Measurements from ENCODE around the gene DPH6.
A peak's percentile ranks its signal among the peaks of the same experiment; 100 is the strongest.
"Not testable (repeated sequence)": the region's sequence is repeated elsewhere in the genome, so short reads cannot be mapped to it uniquely, and the experiment has no call there.

Gene DPH6

DNA sequence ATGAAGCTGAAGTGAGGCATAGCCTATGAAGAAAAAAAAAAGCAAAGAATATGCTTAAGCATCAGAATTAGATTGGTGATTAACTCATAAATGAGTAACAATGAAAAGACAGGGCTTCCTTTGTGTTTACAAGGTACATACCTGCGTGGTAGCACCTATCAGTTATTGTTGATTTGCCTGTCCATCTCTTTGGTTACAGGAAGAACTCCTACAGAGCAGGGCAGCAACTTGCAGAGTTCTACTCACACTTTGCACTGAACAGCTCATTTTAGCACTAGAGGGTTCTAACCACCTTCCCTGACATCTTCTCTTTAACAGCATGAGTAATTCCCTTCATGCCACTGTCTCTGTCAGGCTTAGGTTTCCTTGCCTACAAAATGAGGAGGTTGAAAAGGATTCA is 166.0 kb downstream of the DPH6 start:
- Histone ChIP-seq H3K27me3 (ENCODE audit: control insufficient read depth in 1 of 2, insufficient read depth in 1 of 2, low read length in 2 of 2) (no peaks in the 10 kb centered on the region), H3K4me1 (ENCODE audit: control insufficient read depth, insufficient read depth, low read depth, low read length) (no peaks in the 10 kb centered on the region), H3K79me1 (replicated peaks; ENCODE audit: low read length, poor library complexity, severe bottlenecking) (no peaks in the 10 kb centered on the region), H3K4me3 (ENCODE audit: insufficient read depth in 1 of 2, low read depth in 1 of 2, low read length in 2 of 2) (no peak overlapping the region), H3K27ac (ENCODE audit: low read length, poor library complexity, severe bottlenecking) (peak overlapping the region; percentile 4), H4K91ac (ENCODE audit: low read length) (no peak overlapping the region), H2AFZ (ENCODE audit: low read depth, low read length) (no peak overlapping the region), H2BK120ac (ENCODE audit: low read depth, low read length) (no peak overlapping the region), H3K4me2 (ENCODE audit: low read length, poor library complexity, severe bottlenecking) (no peak overlapping the region), H3K4ac (ENCODE audit: low read depth in 1 of 2, low read length in 2 of 2) (no peak overlapping the region), H2AK5ac (ENCODE audit: low read length, severe bottlenecking) (no peak overlapping the region), H3K18ac (ENCODE audit: low read depth in 1 of 2, low read length in 2 of 2) (no peak overlapping the region), H3K9ac (ENCODE audit: low read length) (no peak overlapping the region), H3K14ac (ENCODE audit: low read length in 2 of 2) (no peak overlapping the region), H2BK15ac (ENCODE audit: low read depth, poor library complexity, severe bottlenecking) (no peak overlapping the region), H3K23ac (ENCODE audit: low read length in 2 of 2) (no peak overlapping the region), H2BK12ac (ENCODE audit: low read length in 2 of 2) (peak overlapping the region in 1 of 2 experiments; percentile 31), H2BK5ac (ENCODE audit: low read depth, low read length, poor library complexity, severe bottlenecking) (no peak overlapping the region), H4K8ac (ENCODE audit: low read length) (no peak overlapping the region), H3K9me3 (ENCODE audit: control insufficient read depth, low read length) (no peaks in the 10 kb centered on the region), H3K36me3 (ENCODE audit: control insufficient read depth in 1 of 2, insufficient read depth in 2 of 2, low read depth in 1 of 2, low read length in 2 of 2) (peaks cover 0 to 7% of the 10 kb centered on the region in 2 experiments)
- 100% methylated on average over 1 of the region's 1 CpG for WGBS
- no peak for DNase-seq

DNA sequence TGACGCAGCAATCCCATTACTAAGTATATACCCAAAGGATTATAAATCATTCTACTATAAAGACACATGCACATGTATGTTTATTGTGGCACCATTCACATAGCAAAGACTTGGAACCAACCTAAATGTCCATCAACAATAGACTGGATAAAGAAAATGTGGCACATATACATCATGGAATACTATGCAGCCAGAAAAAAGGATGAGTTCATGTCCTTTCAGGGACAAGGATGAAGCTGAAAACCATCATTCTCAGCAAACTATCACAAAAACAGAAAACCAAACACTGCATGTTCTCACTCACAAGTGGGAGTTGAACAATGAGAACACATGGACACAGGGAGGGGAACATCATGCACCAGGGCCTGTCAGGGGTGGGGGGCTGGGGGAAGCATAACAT is 167.5 kb downstream of the DPH6 start:
- H3K14ac ChIP-seq (ENCODE audit: low read length in 2 of 2); H3K27me3 ChIP-seq (ENCODE audit: control insufficient read depth in 1 of 2, insufficient read depth in 1 of 2, low read length in 2 of 2); H2AFZ ChIP-seq (ENCODE audit: low read depth, low read length); H3K18ac ChIP-seq (ENCODE audit: low read depth in 1 of 2, low read length in 2 of 2); H2BK120ac ChIP-seq (ENCODE audit: low read depth, low read length); DNase-seq; H2BK15ac ChIP-seq (ENCODE audit: low read depth, poor library complexity, severe bottlenecking); H3K23ac ChIP-seq (ENCODE audit: low read length in 2 of 2); H2BK5ac ChIP-seq (ENCODE audit: low read depth, low read length, poor library complexity, severe bottlenecking); H3K9me3 ChIP-seq (ENCODE audit: control insufficient read depth, low read length); H2BK12ac ChIP-seq (ENCODE audit: low read length in 2 of 2); H3K4me2 ChIP-seq (ENCODE audit: low read length, poor library complexity, severe bottlenecking); H3K79me1 ChIP-seq (replicated peaks; ENCODE audit: low read length, poor library complexity, severe bottlenecking); H3K27ac ChIP-seq (ENCODE audit: low read length, poor library complexity, severe bottlenecking); H3K36me3 ChIP-seq (ENCODE audit: control insufficient read depth in 1 of 2, insufficient read depth in 2 of 2, low read depth in 1 of 2, low read length in 2 of 2); H3K9ac ChIP-seq (ENCODE audit: low read length); H2AK5ac ChIP-seq (ENCODE audit: low read length, severe bottlenecking); H4K8ac ChIP-seq (ENCODE audit: low read length); H3K4ac ChIP-seq (ENCODE audit: low read depth in 1 of 2, low read length in 2 of 2); H3K4me1 ChIP-seq (ENCODE audit: control insufficient read depth, insufficient read depth, low read depth, low read length); H3K4me3 ChIP-seq (ENCODE audit: insufficient read depth in 1 of 2, low read depth in 1 of 2, low read length in 2 of 2); H4K91ac ChIP-seq (ENCODE audit: low read length): not testable (repeated sequence)
- no CpG with 5 or more reads among the region's 1 CpG for WGBS

DNA sequence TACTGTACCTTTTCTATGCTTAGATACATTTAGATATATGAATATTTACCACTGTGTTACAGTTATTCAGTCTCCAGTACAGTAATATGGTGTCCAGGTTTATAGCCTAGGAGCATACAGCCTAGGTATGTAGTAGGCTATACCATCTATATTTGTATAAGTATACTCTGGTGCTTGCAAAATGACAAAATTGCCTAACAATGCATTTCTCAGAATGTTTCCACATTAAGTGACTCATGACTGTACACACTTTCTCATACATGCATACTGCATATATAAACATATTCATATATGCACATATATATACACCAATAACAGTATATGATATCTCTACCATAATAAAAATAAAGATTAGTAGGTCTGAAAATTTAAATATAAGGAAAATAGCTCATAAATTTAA is 169.3 kb downstream of the DPH6 start:
- H2BK12ac ChIP-seq (ENCODE audit: low read length in 2 of 2) = no peak overlapping the region
- no peak overlapping the region for H3K4me3 ChIP-seq (ENCODE audit: insufficient read depth in 1 of 2, low read depth in 1 of 2, low read length in 2 of 2)
- no peak overlapping the region for H3K4me2 ChIP-seq (ENCODE audit: low read length, poor library complexity, severe bottlenecking)
- H2BK5ac ChIP-seq (ENCODE audit: low read depth, low read length, poor library complexity, severe bottlenecking) = no peak overlapping the region
- H3K4ac ChIP-seq (ENCODE audit: low read depth in 1 of 2, low read length in 2 of 2) = no peak overlapping the region
- H4K8ac ChIP-seq (ENCODE audit: low read length) = no peak overlapping the region
- no peaks in the 10 kb centered on the region for H3K4me1 ChIP-seq (ENCODE audit: control insufficient read depth, insufficient read depth, low read depth, low read length)
- H3K27ac ChIP-seq (ENCODE audit: low read length, poor library complexity, severe bottlenecking) = no peak overlapping the region
- H3K18ac ChIP-seq (ENCODE audit: low read depth in 1 of 2, low read length in 2 of 2) = no peak overlapping the region
- H3K23ac ChIP-seq (ENCODE audit: low read length in 2 of 2) = no peak overlapping the region
- no peaks in the 10 kb centered on the region for H3K79me1 ChIP-seq (replicated peaks; ENCODE audit: low read length, poor library complexity, severe bottlenecking)
- H2AFZ ChIP-seq (ENCODE audit: low read depth, low read length) = no peak overlapping the region
- no peak overlapping the region for H4K91ac ChIP-seq (ENCODE audit: low read length)
- peaks cover 0 to 18% of the 10 kb centered on the region in 2 experiments for H3K36me3 ChIP-seq (ENCODE audit: control insufficient read depth in 1 of 2, insufficient read depth in 2 of 2, low read depth in 1 of 2, low read length in 2 of 2)
- H3K14ac ChIP-seq (ENCODE audit: low read length in 2 of 2) = no peak overlapping the region
- H3K9me3 ChIP-seq (ENCODE audit: control insufficient read depth, low read length) = no peaks in the 10 kb centered on the region
- H2BK120ac ChIP-seq (ENCODE audit: low read depth, low read length) = no peak overlapping the region
- DNase-seq = no peak
- H2BK15ac ChIP-seq (ENCODE audit: low read depth, poor library complexity, severe bottlenecking) = no peak overlapping the region
- no peaks in the 10 kb centered on the region for H3K27me3 ChIP-seq (ENCODE audit: control insufficient read depth in 1 of 2, insufficient read depth in 1 of 2, low read length in 2 of 2)
- H3K9ac ChIP-seq (ENCODE audit: low read length) = no peak overlapping the region
- no peak overlapping the region for H2AK5ac ChIP-seq (ENCODE audit: low read length, severe bottlenecking)

DNA sequence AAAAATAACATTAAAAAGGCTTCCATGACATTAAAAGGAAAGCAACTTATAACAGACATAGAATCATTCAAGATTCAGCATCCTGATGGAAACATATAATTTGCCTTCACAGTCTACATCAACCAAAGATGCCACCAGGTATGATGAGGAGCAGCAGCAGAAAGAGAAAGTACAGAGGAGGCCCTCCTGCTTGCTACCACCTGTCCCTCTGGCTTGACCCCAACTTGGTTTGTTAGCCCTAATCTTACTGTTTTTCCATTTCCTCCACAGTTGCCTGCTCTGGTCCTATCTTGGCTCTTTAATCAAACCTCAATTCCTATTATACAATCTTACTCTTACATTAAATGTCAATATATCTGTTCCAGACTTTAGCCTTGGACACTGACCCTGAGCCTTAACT is 171.3 kb downstream of the DPH6 start:
- H2BK5ac ChIP-seq (ENCODE audit: low read depth, low read length, poor library complexity, severe bottlenecking) = no peak overlapping the region
- no peak overlapping the region for H4K8ac ChIP-seq (ENCODE audit: low read length)
- H4K91ac ChIP-seq (ENCODE audit: low read length) = no peak overlapping the region

More for the DNA sequence above, 171.3 kb downstream of the DPH6 start:
- H3K4me2 ChIP-seq (ENCODE audit: low read length, poor library complexity, severe bottlenecking) = no peak overlapping the region
- no peak overlapping the region for H3K14ac ChIP-seq (ENCODE audit: low read length in 2 of 2)
- H3K27me3 ChIP-seq (ENCODE audit: control insufficient read depth in 1 of 2, insufficient read depth in 1 of 2, low read length in 2 of 2) = no peaks in the 10 kb centered on the region
- H3K9ac ChIP-seq (ENCODE audit: low read length) = no peak overlapping the region
- H3K79me1 ChIP-seq (replicated peaks; ENCODE audit: low read length, poor library complexity, severe bottlenecking) = no peaks in the 10 kb centered on the region
- H2BK15ac ChIP-seq (ENCODE audit: low read depth, poor library complexity, severe bottlenecking) = no peak overlapping the region
- no peak for DNase-seq
- H3K23ac ChIP-seq (ENCODE audit: low read length in 2 of 2) = no peak overlapping the region
- H2BK12ac ChIP-seq (ENCODE audit: low read length in 2 of 2) = no peak overlapping the region
- H3K4me1 ChIP-seq (ENCODE audit: control insufficient read depth, insufficient read depth, low read depth, low read length) = no peaks in the 10 kb centered on the region
- peaks cover 0 to 22% of the 10 kb centered on the region in 2 experiments for H3K36me3 ChIP-seq (ENCODE audit: control insufficient read depth in 1 of 2, insufficient read depth in 2 of 2, low read depth in 1 of 2, low read length in 2 of 2)
- no peak overlapping the region for H2AK5ac ChIP-seq (ENCODE audit: low read length, severe bottlenecking)
- no peak overlapping the region for H3K18ac ChIP-seq (ENCODE audit: low read depth in 1 of 2, low read length in 2 of 2)
- no peak overlapping the region for H2AFZ ChIP-seq (ENCODE audit: low read depth, low read length)
- H3K4me3 ChIP-seq (ENCODE audit: insufficient read depth in 1 of 2, low read depth in 1 of 2, low read length in 2 of 2) = no peak overlapping the region
- no peak overlapping the region for H2BK120ac ChIP-seq (ENCODE audit: low read depth, low read length)
- H3K9me3 ChIP-seq (ENCODE audit: control insufficient read depth, low read length) = no peaks in the 10 kb centered on the region
- no peak overlapping the region for H3K4ac ChIP-seq (ENCODE audit: low read depth in 1 of 2, low read length in 2 of 2)
- H3K27ac ChIP-seq (ENCODE audit: low read length, poor library complexity, severe bottlenecking) = no peak overlapping the region
